Nephron progenitor cell (in vitro differentiated cells): Measurements from ENCODE around the gene ASXL2.

Source experiments
- DNase-seq: peaks from one replicate; pipeline ENCODE4 v3.0.0; 2021
- H3K27ac Mint-ChIP-seq: 2 replicates; pipeline ENCODE4 v1.8.0; 2021; ENCODE audit warnings: mild to moderate bottlenecking, moderate library complexity, mixed read lengths
- H3K27me3 Mint-ChIP-seq: 2 replicates; pipeline ENCODE4 v1.8.0; 2021; ENCODE audit warnings: mild to moderate bottlenecking, low read depth, mixed read lengths; ENCODE audit not compliant: poor library complexity
- H3K36me3 Mint-ChIP-seq: 2 replicates; pipeline ENCODE4 v1.8.0; 2021; ENCODE audit warnings: low read depth, mixed read lengths
- H3K4me1 Mint-ChIP-seq: 2 replicates; pipeline ENCODE4 v1.8.0; 2021; ENCODE audit warnings: mixed read lengths
- H3K4me3 Mint-ChIP-seq: 2 replicates; pipeline ENCODE4 v1.8.0; 2021; ENCODE audit warnings: mild to moderate bottlenecking, moderate library complexity, mixed read lengths
- H3K9me3 Mint-ChIP-seq: 2 replicates; pipeline ENCODE4 v1.8.0; 2021; ENCODE audit warnings: mild to moderate bottlenecking, moderate library complexity, mixed read lengths
- TF ChIP-seq, protein P1 (sequence below): fragments of 200-600 bp; sonication (generic); IDR thresholded peaks from 2 replicates; pipeline ENCODE4 v1.5.0; 2021; ENCODE audit warnings: antibody characterized with exemption

Gene ASXL2

DNA sequence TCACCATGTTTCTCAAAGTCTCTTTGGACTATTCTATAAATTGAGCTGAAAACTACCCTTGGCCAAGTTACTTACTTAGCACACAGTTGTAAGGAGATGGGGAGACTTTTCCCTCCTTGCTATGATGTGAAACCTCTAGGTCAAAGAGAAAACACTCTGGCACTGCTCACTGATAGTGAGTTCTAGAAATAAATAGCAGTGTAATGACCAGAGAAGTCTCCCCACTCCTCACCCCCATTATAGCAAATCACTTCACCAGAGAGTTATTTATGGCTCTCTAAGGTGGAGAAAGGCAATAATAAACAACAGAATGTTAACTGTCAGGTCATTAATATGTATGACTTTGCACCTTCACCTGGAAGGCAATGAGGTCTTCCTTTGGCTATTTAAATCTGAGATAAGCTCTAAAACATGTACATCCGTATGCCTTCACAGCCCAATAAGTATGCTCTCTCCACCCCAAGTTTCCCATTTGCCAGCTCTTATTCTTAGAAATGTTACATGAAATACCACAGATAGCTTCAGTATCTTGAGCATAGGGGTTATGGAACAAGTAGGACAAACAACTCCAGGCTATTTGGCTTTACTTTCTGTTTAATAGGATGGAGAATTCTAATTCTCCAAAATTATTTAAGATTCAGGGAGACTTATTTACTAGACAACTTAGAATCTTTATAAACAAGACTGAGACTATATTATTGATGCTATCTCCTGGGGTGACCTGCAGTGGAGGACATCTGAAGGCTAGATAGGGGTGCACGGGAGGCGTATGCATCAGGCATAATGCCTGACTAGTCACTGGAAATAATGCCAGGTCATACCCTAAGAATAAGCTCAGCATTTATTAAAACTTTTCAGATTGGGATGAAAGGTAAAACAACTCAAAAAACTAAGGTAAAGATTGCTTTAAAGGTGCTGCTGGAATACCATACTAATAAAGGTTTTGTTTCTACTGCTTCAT, 139.6 kb downstream of the ASXL2 start:
- H3K27me3 Mint-ChIP-seq, result peaks cover 3% of the 10 kb centered on the region
- H3K27ac Mint-ChIP-seq, result no peak overlapping the region
- no peak overlapping the region for H3K4me3 Mint-ChIP-seq
- TF ChIP-seq, protein P1, sequence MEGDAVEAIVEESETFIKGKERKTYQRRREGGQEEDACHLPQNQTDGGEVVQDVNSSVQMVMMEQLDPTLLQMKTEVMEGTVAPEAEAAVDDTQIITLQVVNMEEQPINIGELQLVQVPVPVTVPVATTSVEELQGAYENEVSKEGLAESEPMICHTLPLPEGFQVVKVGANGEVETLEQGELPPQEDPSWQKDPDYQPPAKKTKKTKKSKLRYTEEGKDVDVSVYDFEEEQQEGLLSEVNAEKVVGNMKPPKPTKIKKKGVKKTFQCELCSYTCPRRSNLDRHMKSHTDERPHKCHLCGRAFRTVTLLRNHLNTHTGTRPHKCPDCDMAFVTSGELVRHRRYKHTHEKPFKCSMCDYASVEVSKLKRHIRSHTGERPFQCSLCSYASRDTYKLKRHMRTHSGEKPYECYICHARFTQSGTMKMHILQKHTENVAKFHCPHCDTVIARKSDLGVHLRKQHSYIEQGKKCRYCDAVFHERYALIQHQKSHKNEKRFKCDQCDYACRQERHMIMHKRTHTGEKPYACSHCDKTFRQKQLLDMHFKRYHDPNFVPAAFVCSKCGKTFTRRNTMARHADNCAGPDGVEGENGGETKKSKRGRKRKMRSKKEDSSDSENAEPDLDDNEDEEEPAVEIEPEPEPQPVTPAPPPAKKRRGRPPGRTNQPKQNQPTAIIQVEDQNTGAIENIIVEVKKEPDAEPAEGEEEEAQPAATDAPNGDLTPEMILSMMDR, result no peak
- no peaks in the 10 kb centered on the region for H3K9me3 Mint-ChIP-seq
- peaks cover 53% of the 10 kb centered on the region for H3K4me1 Mint-ChIP-seq
- H3K36me3 Mint-ChIP-seq, result peaks cover 21% of the 10 kb centered on the region
- no peak for DNase-seq

DNA sequence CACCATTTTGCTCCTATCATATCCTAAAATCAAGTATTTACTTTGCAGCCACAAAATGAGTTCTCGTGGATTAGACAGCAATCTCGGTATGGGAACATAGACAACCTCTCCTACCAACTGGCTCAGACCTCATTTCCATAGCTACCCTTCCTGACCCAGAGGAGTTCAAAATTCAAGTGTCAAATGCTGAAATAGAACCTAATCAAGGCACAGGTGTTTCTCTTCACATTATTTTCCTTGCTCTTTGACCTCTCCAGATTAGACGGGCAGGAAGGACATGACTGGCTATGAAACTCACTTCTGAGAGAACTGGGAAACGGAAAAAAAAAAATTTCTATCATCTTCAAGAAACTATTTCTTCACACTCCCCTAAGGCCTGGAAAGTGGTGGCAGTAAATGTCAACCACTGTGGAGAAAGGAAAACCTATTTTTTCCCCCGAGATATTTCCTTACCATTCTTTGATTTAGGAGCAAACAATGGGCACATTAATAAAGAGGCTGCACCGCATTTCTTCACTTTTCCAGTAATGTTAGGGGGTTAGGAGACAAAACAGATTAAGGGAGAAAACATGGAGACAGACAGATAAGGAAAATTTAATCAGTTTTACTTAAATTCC, 141.3 kb downstream of the ASXL2 start:
- TF ChIP-seq, protein P1, result no peak
- H3K4me1 Mint-ChIP-seq, result peaks cover 38% of the 10 kb centered on the region
- no peak overlapping the region for H3K27ac Mint-ChIP-seq
- H3K36me3 Mint-ChIP-seq, result peaks cover 8% of the 10 kb centered on the region
- no peak for DNase-seq
- H3K4me3 Mint-ChIP-seq, result no peak overlapping the region
- peaks cover 4% of the 10 kb centered on the region for H3K27me3 Mint-ChIP-seq
- no peaks in the 10 kb centered on the region for H3K9me3 Mint-ChIP-seq

DNA sequence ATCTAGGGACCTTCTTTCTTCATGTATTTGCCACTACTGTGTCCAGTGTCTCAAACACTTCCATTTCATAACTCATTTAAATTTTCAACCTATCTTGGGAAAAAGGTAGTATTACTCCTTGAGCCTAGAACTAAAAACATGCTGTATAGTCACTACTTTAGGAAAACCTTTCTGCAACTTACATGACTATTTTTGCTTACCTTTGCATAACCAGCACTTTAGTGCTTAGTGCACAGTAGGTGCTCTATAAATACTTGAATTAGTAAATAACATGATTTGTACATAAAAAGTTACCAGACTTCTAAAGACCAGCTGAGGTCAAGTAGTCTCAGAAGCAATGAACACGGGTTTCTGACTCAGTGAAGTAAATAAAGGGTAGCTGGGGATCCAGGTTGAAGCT, 142.5 kb downstream of the ASXL2 start:
- TF ChIP-seq, protein P1, result no peak
- DNase-seq, result no peak
- Mint-ChIP-seq H3K4me3 (no peak overlapping the region), H3K9me3 (no peaks in the 10 kb centered on the region), H3K4me1 (peaks cover 27% of the 10 kb centered on the region), H3K27me3 (peaks cover 3% of the 10 kb centered on the region), H3K27ac (no peak overlapping the region), H3K36me3 (peaks cover 4% of the 10 kb centered on the region)

DNA sequence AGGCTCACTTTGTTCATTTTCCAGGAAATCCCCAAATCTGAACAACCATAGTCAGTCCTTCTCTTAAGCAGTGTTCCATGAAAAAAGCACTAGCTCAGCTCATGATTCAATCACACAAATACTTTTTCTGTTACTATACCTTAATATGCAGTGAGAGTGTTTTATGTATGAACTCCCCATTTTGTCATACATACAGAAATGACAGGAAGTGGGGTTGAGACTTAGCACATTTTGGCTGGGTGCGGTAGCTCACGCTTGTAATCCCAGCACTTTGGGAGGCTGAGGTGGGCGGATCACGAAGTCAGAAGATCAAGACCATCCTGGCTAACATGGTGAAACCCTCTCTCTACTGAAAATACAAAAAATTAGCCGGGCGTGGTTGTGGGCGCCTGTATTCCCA, 149.7 kb downstream of the ASXL2 start:
- DNase-seq, result no peak
- peaks cover 10% of the 10 kb centered on the region for H3K27me3 Mint-ChIP-seq
- H3K9me3 Mint-ChIP-seq, result peaks cover 8% of the 10 kb centered on the region
- no peak overlapping the region for H3K4me3 Mint-ChIP-seq
- no peaks in the 10 kb centered on the region for H3K36me3 Mint-ChIP-seq
- no peak overlapping the region for H3K27ac Mint-ChIP-seq
- no peaks in the 10 kb centered on the region for H3K4me1 Mint-ChIP-seq
- TF ChIP-seq, protein P1, result no peak

DNA sequence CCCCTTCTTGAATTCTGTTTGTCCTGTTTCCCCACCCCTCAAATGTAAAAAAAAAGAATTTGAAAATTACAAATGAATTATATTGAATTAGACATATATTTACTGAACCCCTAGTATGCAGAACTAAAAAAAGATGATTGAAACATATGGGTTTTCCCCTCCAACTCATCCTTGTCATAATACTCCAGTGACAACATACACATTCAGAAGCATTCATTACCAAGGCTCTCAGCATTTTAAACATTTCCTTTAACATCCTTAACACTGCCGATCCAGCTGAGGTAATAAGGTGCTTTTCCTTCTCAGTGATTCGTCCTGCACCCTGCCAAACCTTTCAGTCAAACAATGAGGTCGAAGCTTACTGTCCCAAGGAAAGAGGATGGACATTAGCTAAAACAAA, 151.8 kb downstream of the ASXL2 start:
- Mint-ChIP-seq H3K27ac (no peak overlapping the region), H3K4me1 (peaks cover 4% of the 10 kb centered on the region), H3K4me3 (no peak overlapping the region), H3K36me3 (no peaks in the 10 kb centered on the region), H3K27me3 (peaks cover 7% of the 10 kb centered on the region), H3K9me3 (peaks cover 8% of the 10 kb centered on the region)
- no peak for DNase-seq
- TF ChIP-seq, protein P1, result no peak
